Midbrain (tissue), 1 donor: ENCODE results near the gene TSC22D1.

Source experiments
- DNase-seq: peaks from one replicate; lab custom pipeline; 2025; lab: John Stamatoyannopoulos, UW

Gene TSC22D1

DNA sequence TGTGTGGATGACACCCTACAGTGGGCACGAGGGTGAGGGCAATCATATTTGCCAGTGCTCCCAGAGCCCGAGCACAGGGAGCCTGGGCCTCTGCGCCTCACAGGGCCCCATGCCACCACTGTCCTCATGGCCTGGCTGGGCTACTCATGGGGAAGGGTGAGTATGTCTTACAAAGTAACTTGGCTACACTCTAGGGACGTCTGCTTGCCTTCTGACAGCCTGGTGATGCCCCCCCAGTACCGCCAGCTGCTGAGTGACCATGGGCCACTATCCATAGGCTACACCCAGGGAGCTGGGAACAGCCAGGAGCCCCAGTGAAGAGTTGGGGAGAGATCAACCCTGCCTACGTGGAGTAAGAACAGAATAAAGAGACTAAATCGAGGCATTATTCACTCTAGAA, 123.7 kb downstream of the TSC22D1 start:
- no peak for DNase-seq

DNA sequence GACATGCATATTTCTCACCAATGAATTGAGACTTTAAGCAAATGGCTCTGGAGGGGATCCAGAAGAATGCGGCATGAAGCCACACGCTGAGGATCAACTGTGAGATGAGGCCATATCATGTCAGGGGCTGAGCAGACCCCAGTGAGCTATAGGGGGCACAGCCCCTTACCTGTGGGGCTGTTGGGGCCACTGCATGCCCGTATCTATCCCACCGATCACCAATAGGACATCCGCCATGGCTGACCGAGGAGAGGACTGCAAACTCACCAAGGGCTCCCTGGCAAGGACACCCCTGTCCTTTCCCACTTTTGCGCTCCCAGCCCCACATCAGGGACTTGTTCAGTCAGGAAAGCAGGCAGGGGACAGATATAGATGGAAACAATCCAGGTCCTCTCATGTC, 124.5 kb downstream of the TSC22D1 start:
- no peak for DNase-seq

DNA sequence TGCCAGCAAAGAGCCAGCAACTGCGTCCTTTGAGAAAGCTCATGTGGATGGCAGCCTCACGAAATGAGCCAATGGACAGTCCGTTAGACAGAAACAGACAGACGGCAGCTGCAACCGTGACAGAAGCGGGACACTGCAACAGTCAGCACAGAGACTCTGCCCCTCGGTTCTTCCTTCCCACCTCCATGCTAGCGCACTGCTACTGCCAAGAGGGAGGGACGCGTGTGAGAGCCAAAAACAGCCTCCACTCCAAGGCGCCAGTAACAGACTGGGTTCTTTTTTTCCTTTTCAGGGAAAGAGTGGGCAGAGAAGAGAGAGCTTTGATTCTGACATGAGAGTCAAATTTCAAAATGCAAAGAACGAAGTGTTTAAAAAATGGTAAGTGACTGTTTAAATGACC, 125.0 kb downstream of the TSC22D1 start:
- DNase-seq = no peak

DNA sequence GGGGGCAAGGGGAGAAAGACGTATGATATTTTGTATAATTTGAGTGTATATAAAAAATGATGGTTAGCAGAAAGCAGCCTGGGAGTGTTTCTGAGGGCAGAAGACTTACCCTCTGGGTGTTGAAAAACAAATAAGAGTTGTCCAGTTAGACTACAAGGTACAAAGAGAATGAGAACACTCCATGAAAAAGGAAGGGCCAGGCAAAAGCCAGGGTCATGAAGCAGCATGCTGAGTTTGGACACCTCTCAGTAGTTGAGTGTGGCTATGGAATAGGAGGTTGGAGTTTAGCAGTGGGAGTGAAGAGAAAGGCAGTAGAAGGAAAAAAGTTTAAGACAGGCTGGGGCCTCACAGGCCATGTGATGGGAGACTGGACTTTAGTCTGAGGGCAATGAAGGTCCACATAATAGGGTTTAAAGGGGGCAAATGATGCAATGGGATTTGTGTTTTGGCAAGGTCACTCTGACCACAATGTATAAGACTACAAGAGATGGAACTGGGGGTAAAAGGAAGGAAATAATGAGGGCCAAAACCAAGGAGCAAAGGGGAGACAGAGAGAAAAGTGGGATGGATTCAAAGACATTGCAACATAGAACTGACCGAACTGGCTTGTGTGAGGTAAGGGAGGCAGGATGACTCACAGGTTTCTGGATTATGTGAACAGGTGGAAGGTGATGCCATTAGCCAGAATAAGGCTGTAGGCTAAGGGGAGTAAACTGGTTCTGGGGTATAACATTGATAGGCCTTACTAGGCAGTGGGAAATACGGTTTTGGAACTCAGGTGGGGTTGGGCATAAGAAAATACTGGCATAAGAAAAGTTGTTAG, 125.9 kb downstream of the TSC22D1 start:
- DNase-seq = no peak

DNA sequence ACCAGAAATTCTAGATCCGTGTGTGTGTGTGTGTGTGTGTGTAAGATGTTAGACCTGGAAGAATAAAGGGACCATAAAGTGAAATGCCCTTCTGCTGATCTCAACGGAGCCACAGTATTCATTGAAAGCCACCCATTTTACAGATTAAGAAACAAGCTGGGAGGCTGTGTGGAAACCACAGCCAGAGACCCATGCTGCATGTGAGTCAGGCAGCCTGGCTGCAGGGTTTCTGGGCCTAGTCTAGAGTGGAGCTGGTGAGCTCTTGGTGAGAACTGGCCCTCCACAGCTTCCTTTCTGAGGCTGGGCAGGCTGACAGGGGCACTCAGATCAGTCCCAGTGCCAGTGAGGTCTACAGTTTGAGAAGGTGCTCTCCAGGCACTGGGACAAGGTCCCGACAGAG, 127.3 kb downstream of the TSC22D1 start:
- DNase-seq = no peak

DNA sequence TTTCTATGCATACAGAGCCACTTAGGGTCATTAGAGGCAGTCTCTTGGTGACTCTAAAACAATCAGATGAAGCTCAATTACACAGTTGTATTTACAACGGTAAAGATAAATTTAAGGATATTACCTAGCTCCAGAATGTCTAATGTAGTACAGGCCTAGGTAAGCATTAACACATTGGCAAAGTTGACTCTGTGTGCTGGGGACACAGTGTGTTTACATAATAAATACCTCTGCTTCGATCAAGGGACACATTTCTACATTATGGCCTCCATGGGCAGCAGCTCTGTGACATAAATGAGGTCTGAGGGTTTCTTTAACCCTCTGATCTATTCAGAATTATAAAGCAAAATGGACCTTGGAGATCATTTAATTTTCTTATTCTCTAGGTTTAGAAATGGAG, 127.8 kb downstream of the TSC22D1 start:
- DNase-seq = no peak

DNA sequence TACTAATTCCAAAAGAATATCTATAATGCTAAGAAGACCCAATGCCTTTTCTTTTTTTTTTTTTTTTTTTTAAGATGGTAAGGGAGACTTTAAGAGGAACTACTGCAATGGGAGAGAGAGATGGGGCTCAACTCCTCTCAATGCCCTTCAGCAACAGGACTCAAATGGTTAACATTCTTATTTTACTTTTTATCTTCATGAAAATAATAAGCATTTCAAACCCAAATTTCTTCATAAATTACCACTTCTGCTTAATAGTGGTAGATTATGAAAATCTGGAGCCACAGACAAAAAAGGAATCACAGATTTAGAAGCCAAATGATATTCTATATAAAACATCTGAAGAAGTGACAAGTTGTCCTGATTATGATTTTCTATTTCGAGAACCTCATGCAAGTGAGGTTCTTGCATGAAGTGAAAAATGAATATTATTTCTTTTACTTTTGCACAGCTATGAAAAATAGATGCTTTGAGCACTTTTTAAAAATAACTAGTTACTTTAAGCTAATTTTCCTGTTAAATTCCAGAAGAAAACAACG, 128.3 kb downstream of the TSC22D1 start:
- DNase-seq = no peak

DNA sequence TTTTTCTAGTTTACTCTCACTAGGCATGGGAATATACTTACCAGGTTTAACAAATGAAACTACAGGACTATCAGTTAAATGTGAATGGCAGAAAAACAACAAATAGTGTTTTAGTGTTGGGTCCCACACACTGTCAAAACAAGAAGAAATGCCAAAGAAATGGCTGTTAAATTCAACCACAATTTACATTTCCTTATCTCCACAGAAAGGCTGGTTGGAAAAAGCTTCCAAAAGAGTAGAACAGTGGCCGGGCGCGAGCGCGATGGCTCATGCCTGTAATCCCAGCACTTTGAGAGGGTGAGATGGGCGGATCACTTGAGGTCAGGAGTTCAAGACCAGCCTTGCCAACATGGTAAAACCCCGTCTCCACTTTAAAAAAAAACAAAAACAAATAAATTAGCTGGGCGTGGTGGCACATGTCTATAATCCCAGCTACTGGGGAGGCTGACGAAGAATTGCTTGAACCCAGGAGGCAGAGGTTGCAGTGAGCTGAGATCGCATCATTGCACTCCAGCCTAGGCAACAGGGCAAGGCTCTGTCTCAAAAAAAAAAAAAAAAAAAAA, 136.0 kb downstream of the TSC22D1 start:
- no peak for DNase-seq

DNA sequence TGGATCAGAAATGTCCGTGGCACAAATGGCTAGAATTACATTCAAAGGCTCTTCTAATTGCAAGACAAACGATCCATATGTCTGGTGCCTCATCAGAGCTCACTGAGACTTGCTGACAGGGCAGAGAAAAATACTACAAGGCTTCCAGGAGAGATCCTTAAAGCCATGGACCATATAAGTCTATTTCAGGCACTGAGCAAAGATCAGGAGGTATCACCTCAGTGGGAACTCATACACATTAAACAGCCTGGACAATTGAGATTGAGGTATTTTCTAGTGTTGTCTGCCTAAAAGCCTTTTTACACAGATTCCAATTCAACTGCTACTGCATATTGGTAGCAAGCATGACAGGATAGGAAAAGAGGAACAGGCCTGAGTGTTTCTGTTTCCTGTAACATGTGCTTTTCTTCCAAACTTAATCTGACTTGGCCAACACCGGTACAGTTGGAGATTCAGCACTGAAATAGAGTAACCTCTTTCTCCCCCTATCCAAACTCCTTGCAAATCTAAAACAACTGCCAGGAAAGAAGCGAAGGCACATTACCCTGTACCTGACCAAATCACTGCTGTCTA, 136.6 kb downstream of the TSC22D1 start:
- DNase-seq = no peak

DNA sequence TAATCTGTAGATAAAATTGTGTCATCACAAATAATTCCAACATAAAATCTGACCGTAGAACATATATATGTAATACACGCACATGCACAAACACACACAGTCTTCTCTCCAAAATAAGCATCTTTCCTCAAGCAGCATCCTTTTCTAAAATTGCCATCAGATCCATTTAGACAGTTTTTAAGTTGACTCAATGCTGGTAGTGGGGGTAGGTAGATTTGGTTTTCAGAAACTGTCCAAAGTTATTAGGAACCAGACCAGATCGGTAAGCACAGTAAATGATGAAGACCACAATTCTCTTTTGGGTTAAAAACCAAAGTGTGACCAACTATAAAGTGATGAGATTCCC, 137.9 kb downstream of the TSC22D1 start:
- DNase-seq = no peak

DNA sequence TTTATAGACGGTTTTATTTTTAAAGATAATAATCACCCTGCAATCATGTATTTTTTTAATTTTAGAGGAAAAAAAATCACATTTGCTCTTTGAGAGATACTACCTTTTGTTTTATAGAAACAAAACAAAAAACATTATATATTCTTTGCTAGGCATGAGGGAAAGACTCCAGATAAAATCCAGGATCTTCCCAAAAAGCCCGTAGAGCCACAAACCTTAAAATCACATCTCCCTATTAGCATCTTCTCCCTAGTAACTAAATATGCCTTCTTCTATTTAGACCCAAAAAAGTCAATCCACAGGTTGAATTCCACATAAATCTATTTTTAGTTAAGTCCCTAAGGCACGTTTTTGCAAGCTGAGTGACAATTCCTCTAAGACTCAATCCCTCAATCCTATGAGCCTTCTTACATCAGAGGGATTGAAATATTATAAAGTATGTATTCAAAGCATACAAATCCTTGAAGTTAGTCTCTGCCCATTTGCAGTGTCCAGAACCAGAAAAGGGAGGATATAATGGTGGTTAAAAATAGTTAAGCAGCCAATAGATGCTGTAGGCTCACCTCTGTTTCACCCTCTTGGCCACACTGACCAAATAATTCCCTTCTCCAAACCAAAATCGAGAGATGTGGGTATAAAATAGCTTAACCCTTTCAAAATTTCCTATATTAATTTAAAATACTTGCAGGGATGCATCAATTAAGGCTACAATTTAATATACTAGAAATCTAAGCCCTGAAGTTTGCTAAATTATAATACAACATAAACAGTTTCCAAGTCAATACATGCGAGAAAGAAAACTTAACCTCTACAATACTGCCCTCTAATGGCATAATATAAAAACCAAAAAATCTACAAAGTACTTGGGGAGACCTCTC, 138.5 kb downstream of the TSC22D1 start:
- peak; percentile 76 for DNase-seq

DNA sequence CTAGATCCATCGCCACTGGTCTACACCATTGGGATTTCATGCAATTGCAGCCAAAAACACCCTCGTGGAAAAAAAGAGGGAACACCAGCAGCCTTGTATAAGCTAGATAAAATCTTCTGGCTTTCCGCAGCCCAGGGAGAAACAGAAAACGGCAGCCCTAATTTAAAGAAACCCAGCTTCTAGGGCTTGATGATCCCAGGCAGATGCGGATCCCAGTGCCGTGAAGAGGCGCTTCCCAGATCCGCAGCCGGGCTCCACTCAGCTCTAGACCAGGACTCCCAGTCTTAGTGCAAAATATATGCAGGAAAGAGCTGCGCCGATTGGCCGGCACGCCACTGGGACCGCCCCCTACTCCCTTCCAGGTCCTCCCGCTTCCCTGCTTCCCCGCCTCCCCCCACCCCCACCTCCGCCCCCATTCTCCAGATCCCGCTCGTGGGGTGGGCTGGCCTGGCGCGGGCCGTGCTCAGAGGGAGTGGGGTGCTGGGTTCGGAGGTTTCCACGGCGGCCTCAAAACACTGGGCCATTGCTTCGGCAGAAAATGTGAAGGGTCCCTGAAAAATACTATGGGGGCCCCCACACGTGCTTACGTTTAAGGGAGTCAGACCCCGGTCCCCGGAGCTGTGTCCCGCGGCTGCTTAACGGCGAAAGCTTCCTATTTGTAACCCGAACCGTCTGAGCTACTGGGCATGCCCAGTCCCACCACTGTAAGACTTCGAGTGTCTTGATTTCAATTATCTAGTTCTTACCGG, 139.4 kb downstream of the TSC22D1 start:
- peak; percentile 95 for DNase-seq

DNA sequence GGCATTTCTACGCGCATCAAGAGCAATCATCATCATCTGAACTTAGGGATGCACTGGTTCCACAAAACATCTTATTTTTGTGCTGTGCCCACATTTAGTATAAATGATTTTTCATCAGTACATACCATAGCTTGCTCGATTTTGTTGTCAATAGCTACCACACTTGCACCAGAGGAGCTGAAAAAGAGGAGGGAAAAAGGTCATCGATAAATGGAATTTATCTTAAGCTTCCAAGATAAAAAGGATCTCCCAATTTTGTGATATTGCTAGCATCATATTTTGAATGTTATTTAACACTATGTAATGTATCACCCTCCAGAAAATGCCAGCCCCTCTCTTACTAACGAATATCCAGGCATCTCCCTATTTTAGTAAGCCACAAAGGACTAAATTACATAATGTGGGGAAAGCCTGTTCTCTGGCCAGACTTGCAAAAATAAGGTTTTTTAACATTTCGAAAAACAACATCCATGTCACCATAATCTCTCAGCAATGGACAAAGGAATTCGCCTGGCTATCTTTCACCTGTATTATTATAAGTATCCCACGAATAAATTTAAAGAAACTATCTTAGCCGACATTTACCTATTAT, 140.1 kb downstream of the TSC22D1 start:
- DNase-seq = no peak

DNA sequence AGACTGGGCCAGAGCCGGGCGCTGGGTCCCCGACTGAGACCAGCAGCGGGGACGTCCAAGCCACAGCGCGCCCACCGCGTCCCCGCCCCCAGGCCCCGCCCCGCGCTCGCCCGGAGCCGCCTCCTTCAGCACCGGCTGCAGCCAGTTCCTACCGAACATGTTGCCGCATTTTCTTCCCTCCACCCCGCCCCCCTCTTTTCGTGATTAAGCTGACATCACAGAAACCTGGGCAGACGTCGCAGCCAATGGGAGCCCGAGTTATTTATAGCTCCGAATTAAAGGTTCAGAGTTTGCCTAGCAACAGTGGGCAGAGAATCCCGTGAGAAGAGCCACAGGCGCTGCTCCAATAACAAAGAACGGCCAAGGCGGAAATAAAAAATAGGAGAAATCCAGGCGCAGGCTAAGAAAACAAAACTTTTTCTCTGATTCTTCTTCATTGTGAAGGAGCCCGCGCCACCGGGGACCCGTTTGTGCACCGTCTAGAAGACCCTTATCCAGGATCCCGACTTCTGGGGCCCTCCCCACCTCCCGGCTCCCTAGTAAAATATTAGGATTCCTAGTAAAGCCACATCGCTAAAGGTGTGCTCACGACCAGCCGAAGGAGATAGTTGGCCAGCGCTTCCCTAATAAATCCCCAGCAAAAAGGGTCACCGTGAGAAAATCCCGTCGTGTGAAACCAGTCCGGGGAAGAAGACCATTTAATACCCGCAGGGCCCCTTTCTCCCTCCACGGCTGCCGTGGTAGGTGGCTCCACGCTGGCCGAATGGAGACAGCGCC, 140.8 kb downstream of the TSC22D1 start:
- DNase-seq = peak; percentile 92

DNA sequence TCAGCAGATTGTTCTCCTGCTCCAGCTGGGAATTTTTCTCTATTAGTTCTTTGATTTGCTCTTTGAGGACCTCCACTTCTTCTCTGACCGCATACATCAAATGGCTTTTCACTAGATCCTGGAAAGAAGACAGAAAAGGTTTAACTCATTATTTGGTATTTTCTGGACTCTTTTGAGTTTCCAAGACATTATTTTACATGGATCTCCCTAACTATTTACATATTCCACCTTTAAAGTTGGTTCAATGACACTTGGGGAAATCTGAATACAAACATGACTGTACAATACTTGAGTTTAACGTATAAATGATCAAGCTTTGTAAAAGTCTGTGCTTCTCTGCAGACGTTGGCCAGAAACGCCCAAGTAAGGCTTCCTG, 141.4 kb downstream of the TSC22D1 start:
- DNase-seq = peak; percentile 73

DNA sequence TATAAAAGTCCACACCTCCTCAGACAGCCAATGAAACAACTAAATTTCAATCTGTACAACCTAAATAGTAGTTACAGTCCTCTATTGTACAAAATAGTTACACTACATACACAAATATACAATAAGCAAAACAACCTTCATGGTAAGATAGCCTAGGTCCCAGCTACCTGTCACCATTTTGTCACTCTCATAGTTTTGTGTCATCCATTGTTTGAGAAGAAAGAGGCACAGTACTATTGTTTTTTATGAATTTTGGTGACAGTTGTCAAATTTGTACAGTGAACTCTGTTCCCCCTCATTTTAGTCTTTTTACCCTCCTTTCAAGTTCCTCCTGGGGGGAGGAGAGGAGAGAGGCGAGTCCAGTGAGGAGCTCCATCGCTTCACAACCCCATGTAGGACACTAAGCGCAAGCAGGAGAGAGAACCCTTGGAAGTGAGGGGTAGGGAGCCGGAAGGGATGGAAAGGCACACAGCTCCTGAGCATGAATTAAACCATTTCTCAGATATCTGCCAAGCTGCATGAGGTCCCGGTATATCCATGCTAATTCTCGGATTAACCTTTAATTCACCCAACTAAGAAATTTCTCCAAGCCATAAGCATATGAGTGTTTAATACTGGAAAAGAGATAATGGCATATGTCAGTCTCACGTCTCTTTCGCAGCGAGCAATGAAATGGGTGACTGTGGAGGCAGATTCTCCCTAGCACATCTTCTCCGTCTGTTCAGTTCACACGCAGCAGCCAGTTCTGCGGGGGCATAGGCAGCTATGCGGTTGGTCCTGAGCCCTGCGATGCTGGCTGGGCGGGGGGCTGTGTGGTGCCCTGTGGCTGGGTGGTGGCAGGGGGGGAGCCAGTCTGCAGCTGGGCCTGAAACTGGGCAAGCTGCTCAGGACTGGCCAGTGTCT, 142.0 kb downstream of the TSC22D1 start:
- peak; percentile 59 for DNase-seq

DNA sequence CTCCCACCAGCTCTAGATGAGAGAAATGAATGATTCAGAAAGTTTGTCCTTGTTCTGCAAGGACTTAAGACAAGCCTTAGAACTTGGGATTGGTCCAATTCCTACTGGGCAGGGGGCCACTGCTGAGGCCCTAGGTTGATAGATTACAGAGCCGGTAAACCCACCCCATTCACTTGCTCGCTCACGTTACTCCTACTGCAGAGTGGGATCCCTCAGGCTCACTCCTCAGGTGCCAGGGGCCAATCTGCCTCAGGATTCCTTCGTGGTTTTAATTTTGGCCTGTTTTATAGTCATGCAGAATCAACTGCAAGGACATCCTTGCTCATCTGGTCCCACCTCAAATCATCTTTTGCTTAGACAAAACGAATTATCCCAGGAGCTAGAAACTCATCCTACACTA, 143.5 kb downstream of the TSC22D1 start:
- peak; percentile 54 for DNase-seq

DNA sequence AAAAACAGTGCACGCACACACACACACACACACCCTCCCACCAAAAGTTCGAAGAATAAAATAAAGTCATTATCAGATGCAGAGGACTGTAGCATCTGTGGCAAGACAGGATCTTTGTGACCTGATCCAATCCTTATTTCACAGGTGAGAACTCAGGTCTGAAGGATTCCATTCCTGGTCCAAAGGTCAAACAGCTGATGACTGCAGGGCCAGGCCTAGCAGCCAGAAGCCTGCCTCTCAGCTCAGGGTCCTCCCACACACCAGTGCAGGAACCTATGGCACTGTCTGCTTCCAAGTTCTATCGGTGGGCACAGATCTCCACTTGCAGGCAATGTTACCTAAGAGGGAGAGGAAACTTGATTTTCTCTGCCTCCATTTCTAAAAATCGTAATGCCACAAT, 145.0 kb downstream of the TSC22D1 start:
- no peak for DNase-seq

DNA sequence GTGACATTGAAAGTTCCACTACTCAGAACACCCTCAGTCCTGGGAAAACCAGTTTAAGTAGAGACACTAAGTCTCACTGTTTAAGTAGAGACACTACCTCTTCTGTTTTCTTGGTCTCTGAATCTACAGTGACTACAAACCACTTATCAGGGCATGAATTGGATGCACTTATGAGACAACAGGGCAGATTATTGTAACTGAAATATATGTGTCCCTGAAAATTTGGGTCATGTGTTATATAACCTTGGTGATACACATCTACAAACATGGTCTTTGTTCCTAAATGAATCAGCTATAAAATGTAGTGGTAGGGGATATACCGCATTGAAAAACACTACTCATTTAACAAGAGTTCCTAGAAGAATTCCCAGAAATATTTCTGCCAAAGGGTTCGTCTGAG, 146.8 kb downstream of the TSC22D1 start:
- DNase-seq = no peak
